GM12873 (cell line): ENCODE measurements around the gene DCUN1D2.
A peak's percentile ranks its signal among the peaks of the same experiment; 100 is the strongest.

ENCODE experiments used
- CTCF ChIP-seq: IDR thresholded peaks from 2 replicates; pipeline ENCODE4 v1.5.1; 2012; ENCODE audit warnings: low read depth, mild to moderate bottlenecking, moderate library complexity, low read length, control low read depth; ENCODE audit not compliant: insufficient read depth; ENCODE audit errors: missing control alignments

The DCUN1D2 gene

GRCh38 chr13:113450861-113451620 is 39.5 kb downstream of the DCUN1D2 start:
- TF ChIP-seq CTCF, result peak; percentile 17

- TF ChIP-seq CTCF, result no peak
Observed at GRCh38 chr13:113449693-113450347, 40.7 kb downstream of the DCUN1D2 start.

GRCh38 chr13:113448885-113449692 is 41.4 kb downstream of the DCUN1D2 start:
- no peak for TF ChIP-seq CTCF

- no peak for TF ChIP-seq CTCF
Observed at GRCh38 chr13:113448545-113448884, 42.0 kb downstream of the DCUN1D2 start.

- no peak for TF ChIP-seq CTCF
Observed at GRCh38 chr13:113447596-113447995, 42.9 kb downstream of the DCUN1D2 start.

GRCh38 chr13:113446488-113446854 is 44.0 kb downstream of the DCUN1D2 start:
- TF ChIP-seq CTCF, result no peak
